Measurements from ENCODE around the gene SLBP. TPM values are rescaled to one million over a fixed set of nuclear protein-coding genes. Genes with fewer than 3 reads are reported as not detected.

The SLBP gene
- total and polyA plus RNA-seq, 10 of the 15 experiments (the other 5 are each of a cell fraction or from before 2014, with no cell fraction given) = 94.4 to 278 (median 158) TPM

DNA sequence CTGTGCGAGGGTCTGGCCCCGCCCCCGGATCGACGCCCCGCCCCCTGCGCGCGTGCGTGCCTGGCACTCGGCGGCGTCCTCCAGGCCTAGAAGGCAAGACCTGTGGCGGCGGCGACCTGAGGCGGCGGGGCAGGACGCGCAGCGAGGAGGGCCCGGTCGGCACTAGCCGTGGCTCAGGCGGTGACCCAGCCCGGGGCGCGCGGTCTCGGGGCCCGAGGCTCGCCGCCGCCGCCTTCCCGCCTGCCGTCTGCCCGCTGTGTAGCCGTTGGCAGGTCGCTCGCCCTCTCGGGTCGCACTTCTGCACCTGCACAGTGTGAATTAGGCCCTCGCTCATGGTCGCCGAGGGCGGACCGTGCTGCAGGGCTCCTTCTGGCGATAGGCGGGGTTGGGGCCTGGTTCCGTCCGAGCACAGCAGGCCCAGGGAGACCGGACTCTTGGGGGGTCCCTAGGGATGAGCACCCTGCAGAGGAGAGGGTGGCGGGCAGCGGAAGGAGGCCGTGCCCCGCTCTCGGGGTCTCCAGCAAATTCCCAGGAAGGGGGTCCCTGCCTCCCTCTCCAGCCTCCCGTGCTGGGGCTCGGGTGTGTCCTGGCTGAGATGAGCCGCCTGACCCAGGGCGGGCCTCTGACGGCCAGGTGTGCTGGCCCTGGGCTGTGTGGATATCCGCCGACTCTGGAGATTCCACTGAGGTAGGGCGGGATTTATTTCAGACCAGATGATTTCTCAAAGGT, 27.4 kb downstream of the SLBP start (continued):
- TF ChIP-seq, protein P1, sequence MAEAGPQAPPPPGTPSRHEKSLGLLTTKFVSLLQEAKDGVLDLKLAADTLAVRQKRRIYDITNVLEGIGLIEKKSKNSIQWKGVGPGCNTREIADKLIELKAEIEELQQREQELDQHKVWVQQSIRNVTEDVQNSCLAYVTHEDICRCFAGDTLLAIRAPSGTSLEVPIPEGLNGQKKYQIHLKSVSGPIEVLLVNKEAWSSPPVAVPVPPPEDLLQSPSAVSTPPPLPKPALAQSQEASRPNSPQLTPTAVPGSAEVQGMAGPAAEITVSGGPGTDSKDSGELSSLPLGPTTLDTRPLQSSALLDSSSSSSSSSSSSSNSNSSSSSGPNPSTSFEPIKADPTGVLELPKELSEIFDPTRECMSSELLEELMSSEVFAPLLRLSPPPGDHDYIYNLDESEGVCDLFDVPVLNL (IDR thresholded peaks at IDR 0.05; ENCODE audit: low read depth, low read length) = no peak
- no peak for TF ChIP-seq CBX5 (IDR thresholded peaks at IDR 0.05; ENCODE audit: low read depth)
- TF ChIP-seq EZH2 (IDR thresholded peaks at IDR 0.05; ENCODE audit: borderline replicate concordance, control insufficient read depth, low read depth, low read length) = no peak
- TF ChIP-seq, protein P2, sequence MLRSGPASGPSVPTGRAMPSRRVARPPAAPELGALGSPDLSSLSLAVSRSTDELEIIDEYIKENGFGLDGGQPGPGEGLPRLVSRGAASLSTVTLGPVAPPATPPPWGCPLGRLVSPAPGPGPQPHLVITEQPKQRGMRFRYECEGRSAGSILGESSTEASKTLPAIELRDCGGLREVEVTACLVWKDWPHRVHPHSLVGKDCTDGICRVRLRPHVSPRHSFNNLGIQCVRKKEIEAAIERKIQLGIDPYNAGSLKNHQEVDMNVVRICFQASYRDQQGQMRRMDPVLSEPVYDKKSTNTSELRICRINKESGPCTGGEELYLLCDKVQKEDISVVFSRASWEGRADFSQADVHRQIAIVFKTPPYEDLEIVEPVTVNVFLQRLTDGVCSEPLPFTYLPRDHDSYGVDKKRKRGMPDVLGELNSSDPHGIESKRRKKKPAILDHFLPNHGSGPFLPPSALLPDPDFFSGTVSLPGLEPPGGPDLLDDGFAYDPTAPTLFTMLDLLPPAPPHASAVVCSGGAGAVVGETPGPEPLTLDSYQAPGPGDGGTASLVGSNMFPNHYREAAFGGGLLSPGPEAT (IDR thresholded peaks at IDR 0.05; ENCODE audit: low read depth) = no peak
- TF ChIP-seq, protein P3, sequence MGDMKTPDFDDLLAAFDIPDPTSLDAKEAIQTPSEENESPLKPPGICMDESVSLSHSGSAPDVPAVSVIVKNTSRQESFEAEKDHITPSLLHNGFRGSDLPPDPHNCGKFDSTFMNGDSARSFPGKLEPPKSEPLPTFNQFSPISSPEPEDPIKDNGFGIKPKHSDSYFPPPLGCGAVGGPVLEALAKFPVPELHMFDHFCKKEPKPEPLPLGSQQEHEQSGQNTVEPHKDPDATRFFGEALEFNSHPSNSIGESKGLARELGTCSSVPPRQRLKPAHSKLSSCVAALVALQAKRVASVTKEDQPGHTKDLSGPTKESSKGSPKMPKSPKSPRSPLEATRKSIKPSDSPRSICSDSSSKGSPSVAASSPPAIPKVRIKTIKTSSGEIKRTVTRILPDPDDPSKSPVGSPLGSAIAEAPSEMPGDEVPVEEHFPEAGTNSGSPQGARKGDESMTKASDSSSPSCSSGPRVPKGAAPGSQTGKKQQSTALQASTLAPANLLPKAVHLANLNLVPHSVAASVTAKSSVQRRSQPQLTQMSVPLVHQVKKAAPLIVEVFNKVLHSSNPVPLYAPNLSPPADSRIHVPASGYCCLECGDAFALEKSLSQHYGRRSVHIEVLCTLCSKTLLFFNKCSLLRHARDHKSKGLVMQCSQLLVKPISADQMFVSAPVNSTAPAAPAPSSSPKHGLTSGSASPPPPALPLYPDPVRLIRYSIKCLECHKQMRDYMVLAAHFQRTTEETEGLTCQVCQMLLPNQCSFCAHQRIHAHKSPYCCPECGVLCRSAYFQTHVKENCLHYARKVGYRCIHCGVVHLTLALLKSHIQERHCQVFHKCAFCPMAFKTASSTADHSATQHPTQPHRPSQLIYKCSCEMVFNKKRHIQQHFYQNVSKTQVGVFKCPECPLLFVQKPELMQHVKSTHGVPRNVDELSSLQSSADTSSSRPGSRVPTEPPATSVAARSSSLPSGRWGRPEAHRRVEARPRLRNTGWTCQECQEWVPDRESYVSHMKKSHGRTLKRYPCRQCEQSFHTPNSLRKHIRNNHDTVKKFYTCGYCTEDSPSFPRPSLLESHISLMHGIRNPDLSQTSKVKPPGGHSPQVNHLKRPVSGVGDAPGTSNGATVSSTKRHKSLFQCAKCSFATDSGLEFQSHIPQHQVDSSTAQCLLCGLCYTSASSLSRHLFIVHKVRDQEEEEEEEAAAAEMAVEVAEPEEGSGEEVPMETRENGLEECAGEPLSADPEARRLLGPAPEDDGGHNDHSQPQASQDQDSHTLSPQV (IDR thresholded peaks at IDR 0.05) = no peak
- TF ChIP-seq FOXK2 (IDR thresholded peaks at IDR 0.05) = no peak
- peak; percentile 84 for TF ChIP-seq SMARCA5 (IDR thresholded peaks at IDR 0.05)
- TF ChIP-seq NBN (IDR thresholded peaks at IDR 0.05) = no peak
- TF ChIP-seq, protein P4, sequence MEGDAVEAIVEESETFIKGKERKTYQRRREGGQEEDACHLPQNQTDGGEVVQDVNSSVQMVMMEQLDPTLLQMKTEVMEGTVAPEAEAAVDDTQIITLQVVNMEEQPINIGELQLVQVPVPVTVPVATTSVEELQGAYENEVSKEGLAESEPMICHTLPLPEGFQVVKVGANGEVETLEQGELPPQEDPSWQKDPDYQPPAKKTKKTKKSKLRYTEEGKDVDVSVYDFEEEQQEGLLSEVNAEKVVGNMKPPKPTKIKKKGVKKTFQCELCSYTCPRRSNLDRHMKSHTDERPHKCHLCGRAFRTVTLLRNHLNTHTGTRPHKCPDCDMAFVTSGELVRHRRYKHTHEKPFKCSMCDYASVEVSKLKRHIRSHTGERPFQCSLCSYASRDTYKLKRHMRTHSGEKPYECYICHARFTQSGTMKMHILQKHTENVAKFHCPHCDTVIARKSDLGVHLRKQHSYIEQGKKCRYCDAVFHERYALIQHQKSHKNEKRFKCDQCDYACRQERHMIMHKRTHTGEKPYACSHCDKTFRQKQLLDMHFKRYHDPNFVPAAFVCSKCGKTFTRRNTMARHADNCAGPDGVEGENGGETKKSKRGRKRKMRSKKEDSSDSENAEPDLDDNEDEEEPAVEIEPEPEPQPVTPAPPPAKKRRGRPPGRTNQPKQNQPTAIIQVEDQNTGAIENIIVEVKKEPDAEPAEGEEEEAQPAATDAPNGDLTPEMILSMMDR (IDR thresholded peaks at IDR 0.05 in 2 of 3, conservative IDR thresholded peaks at IDR 0.05 in 1 of 3; ENCODE audit: control insufficient read depth in 2 of 3, extremely low read depth in 1 of 3, insufficient read depth in 1 of 3, low read depth in 3 of 3, low read length in 3 of 3) = no peak
- no peak for TF ChIP-seq RELA (IDR thresholded peaks at IDR 0.05; ENCODE audit: borderline replicate concordance, partially characterized antibody)
- no peak; a peak in 1 of 4 replicates for TF ChIP-seq SRF (IDR thresholded peaks at IDR 0.05; ENCODE audit: low read depth in 2 of 2, low read length in 2 of 2)
- TF ChIP-seq SUPT20H (IDR thresholded peaks at IDR 0.05; ENCODE audit: borderline replicate concordance, control insufficient read depth, low read depth, low read length) = no peak
- TF ChIP-seq NR2C2 (IDR thresholded peaks at IDR 0.05; ENCODE audit: borderline replicate concordance, control insufficient read depth, insufficient read length, low read depth) = no peak
- TF ChIP-seq, protein P5, sequence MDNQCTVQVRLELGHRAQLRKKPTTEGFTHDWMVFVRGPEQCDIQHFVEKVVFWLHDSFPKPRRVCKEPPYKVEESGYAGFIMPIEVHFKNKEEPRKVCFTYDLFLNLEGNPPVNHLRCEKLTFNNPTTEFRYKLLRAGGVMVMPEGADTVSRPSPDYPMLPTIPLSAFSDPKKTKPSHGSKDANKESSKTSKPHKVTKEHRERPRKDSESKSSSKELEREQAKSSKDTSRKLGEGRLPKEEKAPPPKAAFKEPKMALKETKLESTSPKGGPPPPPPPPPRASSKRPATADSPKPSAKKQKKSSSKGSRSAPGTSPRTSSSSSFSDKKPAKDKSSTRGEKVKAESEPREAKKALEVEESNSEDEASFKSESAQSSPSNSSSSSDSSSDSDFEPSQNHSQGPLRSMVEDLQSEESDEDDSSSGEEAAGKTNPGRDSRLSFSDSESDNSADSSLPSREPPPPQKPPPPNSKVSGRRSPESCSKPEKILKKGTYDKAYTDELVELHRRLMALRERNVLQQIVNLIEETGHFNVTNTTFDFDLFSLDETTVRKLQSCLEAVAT (IDR thresholded peaks at IDR 0.05) = 0 out of 2 replicates have a peak, but pooled peaks have one; percentile 65
- TF ChIP-seq WRNIP1 (IDR thresholded peaks at IDR 0.05; ENCODE audit: borderline replicate concordance, low read depth, low read length) = no peak
- TF ChIP-seq MTA2 (IDR thresholded peaks at IDR 0.05; ENCODE audit: low read depth) = no peak
- TF ChIP-seq CREB1 (IDR thresholded peaks at IDR 0.05; ENCODE audit: low read depth) = no peak
- no peak for TF ChIP-seq RCOR1 (conservative IDR thresholded peaks at IDR 0.05; ENCODE audit: low read depth, low read length)

Measured in GM12878 (cell line).